ENCODE data around the gene HAPLN3.

GRCh38 chr15:88871313-88871712 lies 24.0 kb downstream of the HAPLN3 start:
- no peak for TF ChIP-seq RELB (IDR thresholded peaks at IDR 0.05; ENCODE audit: low read depth)
- TF ChIP-seq POLR2A (IDR thresholded peaks at IDR 0.05; ENCODE audit: low read depth, low read length): no peak
- TF ChIP-seq REST (IDR thresholded peaks at IDR 0.05; ENCODE audit: low read depth, low read length): no peak
- no peak for TF ChIP-seq PBX3 (IDR thresholded peaks at IDR 0.05; ENCODE audit: insufficient replicate concordance, low read depth, low read length)
- TF ChIP-seq CTCF (IDR thresholded peaks at IDR 0.05 in 2 of 3, conservative IDR thresholded peaks at IDR 0.05 in 1 of 3; ENCODE audit: control insufficient read depth in 2 of 3, extremely low read depth in 1 of 3, insufficient read depth in 1 of 3, low read depth in 3 of 3, low read length in 3 of 3): no peak
- TF ChIP-seq PRDM15 (CRISPR knock-in tag; IDR thresholded peaks at IDR 0.05): no peak
- TF ChIP-seq GABPA (IDR thresholded peaks at IDR 0.05; ENCODE audit: low read depth): no peak
- no peak for TF ChIP-seq NFXL1 (IDR thresholded peaks at IDR 0.05; ENCODE audit: borderline replicate concordance)
